Sigmoid colon (tissue), 7 donors: ENCODE results near the gene MXD3. TPM values are rescaled to one million over a fixed set of nuclear protein-coding genes. Genes with fewer than 3 reads are reported as not detected.
A peak's percentile ranks its signal among the peaks of the same experiment; 100 is the strongest.
"Not testable (repeated sequence)": the region's sequence is repeated elsewhere in the genome, so short reads cannot be mapped to it uniquely, and the experiment has no call there.

Experiments used
- DNase-seq: peaks from one replicate; pipeline ENCODE4 v3.0.0-alpha.2; 2019
- H3K27ac ChIP-seq, 4 donors: fragments of 200-600 bp; sonication (generic); one replicate each; pipeline ENCODE4 v1.5.1; 2016 to 2019; ENCODE audit warnings: mild to moderate bottlenecking in 1 of 4
- H3K27me3 ChIP-seq, 3 donors: fragments of 200-600 bp; sonication (generic); one replicate each; pipeline ENCODE4 v1.5.1; 2019; ENCODE audit warnings: mild to moderate bottlenecking in 1 of 3
- H3K36me3 ChIP-seq, 4 donors: fragments of 200-600 bp; sonication (generic); one replicate each; pipeline ENCODE4 v1.5.1; 2016 to 2019
- H3K4me1 ChIP-seq, 4 donors: fragments of 200-600 bp; sonication (generic); one replicate each; pipeline ENCODE4 v1.5.1; 2017 to 2019
- H3K4me3 ChIP-seq, 4 donors: fragments of 200-600 bp; sonication (generic); one replicate each; pipeline ENCODE4 v1.5.1; 2017 to 2019; ENCODE audit warnings: mild to moderate bottlenecking in 2 of 4, moderate library complexity in 1 of 4
- H3K9me3 ChIP-seq, 4 donors: fragments of 200-600 bp in 3 of 4; sonication (generic) in 3 of 4; one replicate each; pipeline versions ENCODE4 v1.5.1 to v1.6.1; 2013 to 2019
- EP300 ChIP-seq, 4 donors: sonication (generic); formaldehyde crosslinking; IDR thresholded peaks; one replicate each; pipeline ENCODE4 v1.6.1; 2017; ENCODE audit warnings: antibody characterized with exemption in 4 of 4
- POLR2A ChIP-seq, 2 donors: fragments of 450-650 bp; IDR thresholded peaks; one replicate each; pipeline ENCODE4 v1.6.1; 2016; ENCODE audit warnings: antibody characterized with exemption in 2 of 2, mild to moderate bottlenecking in 2 of 2, moderate library complexity in 2 of 2
- POLR2AphosphoS5 ChIP-seq, 4 donors: sonication (generic); formaldehyde crosslinking; IDR thresholded peaks; one replicate each; pipeline ENCODE4 v1.6.1; 2017; ENCODE audit warnings: antibody characterized with exemption in 4 of 4
- WGBS, 2 donors: extraction: QIAGEN DNeasy Blood & Tissue Kit; methylation state at CpG; one replicate each; pipeline ENCODE4 v1.1.7; 2013; 5-methylcytosine and 5-hydroxymethylcytosine counted together
- intact Hi-C: fragments of 100-400 bp; cut with DNase I; formaldehyde crosslinking; loops from one replicate; pipeline ENCODE4 v1.15.1; 2023
- polyA plus RNA-seq, 3 donors: library from polyadenylated mRNA; stranded (reverse); fragments of 200-250 nt; gene quantifications; one replicate each; pipeline ENCODE4 v1.2.3, GENCODE V29; 2013
- total RNA-seq, 4 donors: library from RNA; depleted of rRNA; stranded (reverse); fragments of >200 nt; gene quantifications; one replicate each; pipeline ENCODE4 v1.1.0, GENCODE V29; 2016
- TF ChIP-seq, protein P1 (sequence below), 4 experiments: fragments of 450-650 bp in 3 of 4; fragments of 200-600 bp in 1 of 4; IDR thresholded peaks; one replicate each; pipeline ENCODE4 v1.5.1; 2016 to 2019; ENCODE audit warnings: antibody characterized with exemption in 4 of 4, mild to moderate bottlenecking in 3 of 4, moderate library complexity in 2 of 4
- donor health status: healthy with polysubstance abuse.
- donor health status: Bipolar disorder and iron deficiency.
- donor health status: healthy.

Gene MXD3, protein sequence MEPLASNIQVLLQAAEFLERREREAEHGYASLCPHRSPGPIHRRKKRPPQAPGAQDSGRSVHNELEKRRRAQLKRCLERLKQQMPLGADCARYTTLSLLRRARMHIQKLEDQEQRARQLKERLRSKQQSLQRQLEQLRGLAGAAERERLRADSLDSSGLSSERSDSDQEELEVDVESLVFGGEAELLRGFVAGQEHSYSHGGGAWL
- total RNA-seq (10 to 100 TPM in 2 of 4 donors, 1 to 10 TPM in 2; 7.2 to 23.8 (median 12.9) TPM), polyA plus RNA-seq (10 to 100 TPM in 1 of 3 donors, 1 to 10 TPM in 2; 2.1 to 20.7 (median 5.4) TPM)

DNA sequence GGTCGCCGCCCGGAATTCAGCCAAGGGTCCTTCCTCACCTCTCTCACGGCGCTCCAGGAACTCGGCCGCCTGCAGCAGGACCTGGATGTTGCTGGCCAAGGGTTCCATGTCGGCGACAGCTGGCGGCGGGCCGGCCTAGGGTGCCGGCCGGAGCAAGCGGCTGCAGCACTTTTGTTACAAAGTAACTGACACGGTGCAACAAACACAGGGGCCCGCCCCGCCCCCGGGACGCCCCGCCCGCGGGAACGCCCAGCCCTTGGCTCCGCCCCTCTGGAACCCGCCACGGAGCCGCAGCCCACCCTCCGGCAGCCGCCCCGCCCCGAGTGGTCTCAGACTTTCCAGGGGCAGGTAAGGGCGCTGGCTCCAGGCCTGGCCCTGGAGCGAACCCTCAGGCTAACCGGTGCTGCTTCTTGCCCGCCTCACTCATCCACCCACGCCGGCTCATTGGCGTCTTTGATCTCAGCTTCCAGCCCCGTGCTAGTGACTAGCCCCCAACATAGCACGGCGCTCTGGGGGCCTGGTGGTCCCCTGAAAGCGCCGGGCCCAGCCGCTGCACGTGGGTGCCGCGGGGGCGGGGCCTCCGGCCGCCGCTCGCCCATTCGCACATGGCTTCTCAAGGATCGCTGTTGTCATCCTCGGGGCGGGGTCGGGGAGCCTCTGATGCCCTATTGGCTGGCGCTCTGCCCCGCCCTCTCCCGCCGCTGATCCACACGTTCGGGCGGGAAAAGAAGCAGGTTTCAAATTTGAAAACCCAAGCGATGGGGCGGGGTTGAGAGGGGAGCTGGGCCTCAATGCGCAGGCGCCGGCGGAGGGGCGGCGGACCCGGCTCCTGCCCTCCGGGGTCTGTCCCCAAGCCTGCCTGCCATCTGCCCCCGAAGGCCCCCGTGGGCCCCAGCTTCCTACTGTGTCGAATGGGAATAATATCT lies at the start of gene MXD3:
TSS of gene MXD3 (minus strand) at position 176 of the 926 bp plus-strand sequence. CDS start at position 108, 68 bp downstream.
- Histone ChIP-seq H3K27me3 (no peaks in the 10 kb centered on the region), H3K4me1 (peaks cover 0 to 33% (median 25%) of the 10 kb centered on the region in 4 donors), H3K4me3 (peak within 1 kb of the TSS; percentile 26 to 52 (median 50)), H3K36me3 (peaks cover 0 to 7% (median 4%) of the 10 kb centered on the region in 4 donors), H3K27ac (peak within 1 kb of the TSS in 2 of 4 donors; percentile 60 to 68), H3K9me3 (no peaks in the 10 kb centered on the region)
- 0 to 1% methylated on average over 78 of the region's 78 CpGs for WGBS, 2 donors
- peak; percentile 98 for DNase-seq
- TF ChIP-seq EP300 (IDR thresholded peaks at IDR 0.05) (no peak), POLR2A (IDR thresholded peaks at IDR 0.05) (no peak), POLR2AphosphoS5 (IDR thresholded peaks at IDR 0.05) (no peak)
- TF ChIP-seq, protein P1, sequence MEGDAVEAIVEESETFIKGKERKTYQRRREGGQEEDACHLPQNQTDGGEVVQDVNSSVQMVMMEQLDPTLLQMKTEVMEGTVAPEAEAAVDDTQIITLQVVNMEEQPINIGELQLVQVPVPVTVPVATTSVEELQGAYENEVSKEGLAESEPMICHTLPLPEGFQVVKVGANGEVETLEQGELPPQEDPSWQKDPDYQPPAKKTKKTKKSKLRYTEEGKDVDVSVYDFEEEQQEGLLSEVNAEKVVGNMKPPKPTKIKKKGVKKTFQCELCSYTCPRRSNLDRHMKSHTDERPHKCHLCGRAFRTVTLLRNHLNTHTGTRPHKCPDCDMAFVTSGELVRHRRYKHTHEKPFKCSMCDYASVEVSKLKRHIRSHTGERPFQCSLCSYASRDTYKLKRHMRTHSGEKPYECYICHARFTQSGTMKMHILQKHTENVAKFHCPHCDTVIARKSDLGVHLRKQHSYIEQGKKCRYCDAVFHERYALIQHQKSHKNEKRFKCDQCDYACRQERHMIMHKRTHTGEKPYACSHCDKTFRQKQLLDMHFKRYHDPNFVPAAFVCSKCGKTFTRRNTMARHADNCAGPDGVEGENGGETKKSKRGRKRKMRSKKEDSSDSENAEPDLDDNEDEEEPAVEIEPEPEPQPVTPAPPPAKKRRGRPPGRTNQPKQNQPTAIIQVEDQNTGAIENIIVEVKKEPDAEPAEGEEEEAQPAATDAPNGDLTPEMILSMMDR (IDR thresholded peaks at IDR 0.05) = no peak
- intact Hi-C loops = loop anchor here (2.0 to 10.0 kb wide), 4 partner anchors 39 to 203 kb away; partner anchors contain the start of genes DDX41 and LMAN2

DNA sequence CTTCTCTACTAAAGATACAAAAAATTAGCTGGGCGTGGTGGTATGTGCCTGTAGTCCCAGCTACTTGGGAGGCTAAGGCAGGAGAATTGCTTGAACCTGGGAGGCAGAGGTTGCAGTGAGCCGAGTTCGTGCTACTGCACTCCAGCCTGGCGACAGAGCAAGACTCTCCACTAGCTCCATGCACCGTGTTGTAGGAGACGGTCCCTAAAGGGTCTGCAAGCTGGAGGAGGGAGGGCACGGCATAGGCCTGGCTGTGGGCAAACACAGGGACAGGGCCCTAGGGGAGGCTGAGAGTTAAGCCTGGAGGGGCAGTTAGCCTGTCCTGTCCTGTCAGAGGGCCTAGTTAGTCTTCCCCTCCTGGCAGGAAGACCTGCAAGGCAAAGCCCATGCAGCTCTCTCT lies 49.0 kb upstream of the MXD3 start:
- WGBS, 2 donors = 93 to 95% methylated on average over 7 of the region's 7 CpGs
- intact Hi-C loops, DNase-seq, H3K36me3 ChIP-seq, H3K27ac ChIP-seq, H3K4me3 ChIP-seq, H3K9me3 ChIP-seq: not testable (repeated sequence)
- Histone ChIP-seq H3K4me1 (peaks cover 0 to 23% (median 18%) of the 10 kb centered on the region in 4 donors), H3K27me3 (peaks cover 0 to 12% (median 0%) of the 10 kb centered on the region in 3 donors)

DNA sequence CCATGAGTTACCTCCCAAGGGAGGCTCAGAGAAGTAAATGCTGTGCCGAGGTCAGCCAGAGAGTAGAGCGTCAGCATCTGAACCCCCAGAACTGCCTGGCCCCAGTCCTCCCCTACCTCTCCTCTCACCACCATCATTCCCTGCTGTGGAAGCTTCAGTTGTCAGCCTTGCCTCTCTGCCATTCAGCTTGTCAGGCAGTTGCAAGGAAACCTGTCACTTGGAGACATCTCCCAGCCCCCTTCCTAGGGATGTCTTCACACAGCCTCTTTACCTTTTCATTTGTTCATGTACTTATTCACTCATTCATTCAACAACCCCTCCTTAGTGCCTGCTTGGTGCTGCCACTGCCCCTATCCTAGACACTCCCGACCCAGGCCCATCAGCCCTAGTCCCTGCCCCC lies 48.2 kb upstream of the MXD3 start:
- DNase-seq = no peak
- Histone ChIP-seq H3K4me3 (no peak overlapping the region), H3K9me3 (no peaks in the 10 kb centered on the region), H3K36me3 (no peaks in the 10 kb centered on the region), H3K27ac (no peak overlapping the region), H3K27me3 (peaks cover 0 to 12% (median 0%) of the 10 kb centered on the region in 3 donors), H3K4me1 (peaks cover 0 to 19% (median 14%) of the 10 kb centered on the region in 4 donors)
- WGBS, 2 donors = 87 to 88% methylated on average over 3 of the region's 3 CpGs
- intact Hi-C loops = no loop called here
- TF ChIP-seq EP300 (IDR thresholded peaks at IDR 0.05) (no peak), POLR2A (IDR thresholded peaks at IDR 0.05) (no peak), POLR2AphosphoS5 (IDR thresholded peaks at IDR 0.05) (no peak)
- TF ChIP-seq, protein P1 (IDR thresholded peaks at IDR 0.05) = no peak

DNA sequence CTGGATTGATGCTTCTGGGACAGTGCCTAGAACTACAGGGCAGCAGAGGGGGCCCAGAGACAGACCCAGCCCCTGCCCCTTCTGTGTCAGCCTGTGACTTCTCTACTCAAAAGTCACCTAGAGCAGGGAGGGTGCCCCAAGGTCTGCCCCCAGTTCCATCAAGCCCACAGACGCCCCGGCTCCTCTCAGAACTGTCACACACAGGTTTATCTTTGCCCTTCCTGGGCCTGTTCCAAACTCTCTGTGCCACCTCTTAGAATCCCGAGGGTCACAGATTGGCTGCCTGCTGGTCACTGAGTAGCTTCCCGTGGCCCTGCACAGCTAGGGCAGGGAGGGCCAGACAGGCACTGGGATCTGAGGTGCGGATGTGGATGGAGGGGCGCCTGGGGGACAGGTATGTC lies 47.8 kb upstream of the MXD3 start:
- Histone ChIP-seq H3K36me3 (no peaks in the 10 kb centered on the region), H3K9me3 (no peaks in the 10 kb centered on the region), H3K27me3 (peaks cover 0 to 12% (median 0%) of the 10 kb centered on the region in 3 donors), H3K4me1 (peaks cover 0 to 19% (median 14%) of the 10 kb centered on the region in 4 donors), H3K27ac (no peak overlapping the region), H3K4me3 (no peak overlapping the region)
- 85 to 87% methylated on average over 6 of the region's 6 CpGs for WGBS, 2 donors
- DNase-seq = no peak
- TF ChIP-seq POLR2AphosphoS5 (IDR thresholded peaks at IDR 0.05) (no peak), POLR2A (IDR thresholded peaks at IDR 0.05) (no peak), EP300 (IDR thresholded peaks at IDR 0.05) (no peak)
- TF ChIP-seq, protein P1 (IDR thresholded peaks at IDR 0.05) = no peak
- intact Hi-C loops = no loop called here

DNA sequence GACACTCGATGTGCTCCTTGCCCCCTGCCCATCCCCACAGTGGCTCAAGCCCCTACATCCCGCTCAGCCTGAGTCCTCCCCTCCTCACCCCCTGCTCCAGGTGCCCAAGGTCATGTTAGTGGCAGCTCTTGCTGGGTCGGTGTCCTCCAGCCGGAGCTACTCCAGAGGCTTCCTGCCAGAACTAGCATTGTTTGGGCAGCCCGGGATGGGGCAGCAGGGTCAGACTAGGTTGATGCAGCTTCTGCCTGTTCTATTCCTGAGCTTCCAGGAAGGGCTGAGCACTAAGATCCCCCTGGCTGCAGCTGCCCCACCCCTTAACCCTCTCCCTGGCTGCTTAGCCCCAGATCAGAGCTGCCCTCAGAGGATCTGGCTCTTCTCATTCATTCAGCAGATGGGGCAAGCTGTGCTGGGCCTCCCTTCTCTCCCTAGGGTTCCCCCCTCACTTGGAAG lies 46.7 kb upstream of the MXD3 start:
- peaks cover 0 to 9% (median 9%) of the 10 kb centered on the region in 4 donors for H3K4me1 ChIP-seq
- intact Hi-C loops = no loop called here
- H3K4me3 ChIP-seq = peak overlapping the region in 3 of 4 donors; percentile 17 to 41 (median 31)
- 7 to 17% methylated on average over 5 of the region's 5 CpGs for WGBS, 2 donors
- no peaks in the 10 kb centered on the region for H3K36me3 ChIP-seq
- H3K27ac ChIP-seq = no peak overlapping the region
- DNase-seq = no peak
- H3K27me3 ChIP-seq = peaks cover 0 to 12% (median 0%) of the 10 kb centered on the region in 3 donors
- TF ChIP-seq POLR2A (IDR thresholded peaks at IDR 0.05) (no peak), POLR2AphosphoS5 (IDR thresholded peaks at IDR 0.05) (no peak), EP300 (IDR thresholded peaks at IDR 0.05) (no peak)
- TF ChIP-seq, protein P1 (IDR thresholded peaks at IDR 0.05) = no peak
- no peaks in the 10 kb centered on the region for H3K9me3 ChIP-seq
